K562 (cell line): ENCODE measurements around the gene AZU1. TPM values are rescaled to one million over a fixed set of nuclear protein-coding genes. Genes with fewer than 3 reads are reported as not detected.

Experiments used
- ESRRA ChIP-seq: fragments of 450-650 bp; IDR thresholded peaks from 2 replicates; pipeline ENCODE4 v1.6.1; 2014; ENCODE audit warnings: low read depth, mild to moderate bottlenecking, moderate library complexity, borderline replicate concordance
- FOXM1 ChIP-seq, 2 experiments: fragments of 450-650 bp in 1 of 2; sonication (generic) in 1 of 2; formaldehyde crosslinking in 1 of 2; IDR thresholded peaks; 2 replicates each; pipeline versions ENCODE4 v1.6.1 to v1.9.0; 2017 to 2022; ENCODE audit warnings: low read depth in 2 of 2, mild to moderate bottlenecking in 2 of 2, missing genetic modification reagents in 1 of 2, moderate library complexity in 1 of 2
- FOXO4 ChIP-seq: fragments of 450-650 bp; formaldehyde crosslinking; IDR thresholded peaks from 2 replicates; pipeline ENCODE4 v1.4.0; 2020; ENCODE audit warnings: mild to moderate bottlenecking, moderate library complexity
- FUS ChIP-seq: fragments of 200-400 bp; formaldehyde crosslinking; optimal IDR thresholded peaks from 2 replicates; pipeline ENCODE3; 2017; ENCODE audit warnings: low read depth, low read length
- GABPA ChIP-seq: fragments of 200-800 bp; sonication (Bioruptor generic); conservative IDR thresholded peaks from 2 replicates; pipeline ENCODE4 v1.6.1; 2016; ENCODE audit warnings: low read depth, missing genetic modification characterization, missing compliant biosample characterization
- IRF1 ChIP-seq: sonication (generic); formaldehyde crosslinking; IDR thresholded peaks from 2 replicates; pipeline ENCODE4 v1.8.0; 2022; ENCODE audit warnings: missing genetic modification reagents, mild to moderate bottlenecking, borderline replicate concordance
- IRF2 ChIP-seq: sonication (generic); formaldehyde crosslinking; IDR thresholded peaks from 2 replicates; pipeline ENCODE4 v1.8.1; 2022; ENCODE audit warnings: mild to moderate bottlenecking, missing genetic modification reagents
- PHB2 ChIP-seq: fragments of 450-650 bp; IDR thresholded peaks from 2 replicates; pipeline ENCODE4 v1.6.1; 2017; ENCODE audit warnings: low read depth
- TRIM28 ChIP-seq: fragments of 450-650 bp; IDR thresholded peaks from 2 replicates; pipeline ENCODE4 v1.6.1; 2017
- ZBTB26 ChIP-seq: fragments of 450-650 bp; formaldehyde crosslinking; IDR thresholded peaks from 2 replicates; pipeline ENCODE4 v1.4.0; 2022; ENCODE audit warnings: missing genetic modification characterization
- ZMIZ1 ChIP-seq, 2 experiments: fragments of 150-350 bp in 1 of 2; IDR thresholded peaks; 2 replicates each; pipeline ENCODE4 v1.6.1; 2012 to 2016; ENCODE audit warnings: low read depth in 2 of 2, low read length in 2 of 2, mild to moderate bottlenecking in 1 of 2, moderate library complexity in 1 of 2
- ZNF133 ChIP-seq: fragments of 250-450 bp; sonication (Bioruptor Pico); IDR thresholded peaks from 2 replicates; pipeline ENCODE4 v1.4.0; 2020; ENCODE audit warnings: mild to moderate bottlenecking
- ZNF197 ChIP-seq: fragments of 200-800 bp; sonication (Bioruptor generic); IDR thresholded peaks from 2 replicates; pipeline ENCODE4 v1.6.1; 2016; ENCODE audit warnings: low read depth, missing genetic modification characterization, missing compliant biosample characterization
- ZNF263 ChIP-seq: sonication (generic); formaldehyde crosslinking; IDR thresholded peaks from 2 replicates; pipeline ENCODE4 v1.8.0; 2022; ENCODE audit warnings: mild to moderate bottlenecking, missing genetic modification reagents, borderline replicate concordance
- ZNF398 ChIP-seq: fragments of 250-450 bp; sonication (Bioruptor Pico); IDR thresholded peaks from 2 replicates; pipeline ENCODE4 v1.8.0; 2021; ENCODE audit warnings: moderate library complexity, mild to moderate bottlenecking, inconsistent platforms
- ZNF431 ChIP-seq: sonication (generic); formaldehyde crosslinking; IDR thresholded peaks from 2 replicates; pipeline ENCODE4 v1.8.0; 2022; ENCODE audit warnings: mild to moderate bottlenecking, missing genetic modification reagents
- ZNF695 ChIP-seq: fragments of 450-650 bp; formaldehyde crosslinking; IDR thresholded peaks from 2 replicates; pipeline ENCODE4 v1.4.0; 2020; ENCODE audit warnings: mild to moderate bottlenecking, moderate library complexity
- ZNF764 ChIP-seq: fragments of 250-450 bp; sonication (Bioruptor Pico); IDR thresholded peaks from 2 replicates; pipeline ENCODE4 v1.4.0; 2020; ENCODE audit warnings: low read depth, mild to moderate bottlenecking, moderate library complexity
- polyA plus RNA-seq, 8 experiments: library from polyadenylated mRNA; depleted of rRNA in 4 of 8; stranded (reverse) in 5 of 8; unstranded in 3 of 8; fragments of >200 nt; fragmentation: Nextera tagmentation in 2 of 8; fragmentation: Illumina TruSeq in 1 of 8; extraction: Ambion mirVana in 2 of 8; extraction: Trizol in 1 of 8; gene quantifications; 2 replicates each; pipeline versions ENCODE4 v1.2.1 to v1.2.3, GENCODE V29; 2011 to 2014; ENCODE audit warnings: inconsistent platforms in 1 of 8, missing spikeins in 1 of 8
- total RNA-seq, 7 experiments: library from RNA; depleted of rRNA in 6 of 7; stranded (reverse); fragments of >200 nt in 6 of 7; fragmentation: Illumina TruSeq in 2 of 7; extraction: Trizol in 2 of 7; gene quantifications; 2 replicates each; pipeline versions ENCODE4 v1.2.1 to v1.2.3, GENCODE V29; 2011 to 2021; ENCODE audit warnings: low replicate concordance in 1 of 7

The AZU1 gene
- total and polyA plus RNA-seq, 9 of the 15 experiments (the other 6 are each of a cell fraction or from before 2014, with no cell fraction given), result 0.29 to 1.9 (median 0.59) TPM; not detected in 3

- TF ChIP-seq FOXO4 (CRISPR knock-in tag) (no peak), ESRRA (peak; percentile 49; the same call in 1 of the 2 replicates), FOXM1 (IDR thresholded peaks at IDR 0.05; ENCODE audit: low read depth) (no peak), FOXM1 (CRISPR knock-in tag; IDR thresholded peaks at IDR 0.05; ENCODE audit: low read depth) (0 out of 2 replicates have a peak, but pooled peaks have one; percentile 8), ZNF197 (CRISPR knock-in tag) (no peak), ZNF695 (CRISPR knock-in tag) (no peak), ZBTB26 (CRISPR knock-in tag) (no peak), GABPA (tag) (no peak), ZNF764 (CRISPR knock-in tag) (no peak), IRF1 (no peak), ZNF431 (no peak), ZMIZ1 (IDR thresholded peaks at IDR 0.05; ENCODE audit: low read depth in 2 of 2, low read length in 2 of 2) (no peak), PHB2 (no peak), ZNF133 (CRISPR knock-in tag) (no peak), ZNF398 (CRISPR knock-in tag) (no peak), FUS (peak; percentile 67), IRF2 (CRISPR knock-in tag) (no peak), TRIM28 (peak; percentile 27; the same call in 1 of the 2 replicates), ZNF263 (CRISPR knock-in tag) (peak; percentile 27; the same call in 1 of the 2 replicates)
These were observed 34.3 kb downstream of the AZU1 start (continued) for GRCh38 chr19:861756-862580.
